ENCODE measurements around the gene JUND. TPM values are rescaled to one million over a fixed set of nuclear protein-coding genes. Genes with fewer than 3 reads are reported as not detected.

JUND gene
- total and polyA plus RNA-seq, 2 experiments from 2014 or later: 40.0 to 181 TPM

DNA sequence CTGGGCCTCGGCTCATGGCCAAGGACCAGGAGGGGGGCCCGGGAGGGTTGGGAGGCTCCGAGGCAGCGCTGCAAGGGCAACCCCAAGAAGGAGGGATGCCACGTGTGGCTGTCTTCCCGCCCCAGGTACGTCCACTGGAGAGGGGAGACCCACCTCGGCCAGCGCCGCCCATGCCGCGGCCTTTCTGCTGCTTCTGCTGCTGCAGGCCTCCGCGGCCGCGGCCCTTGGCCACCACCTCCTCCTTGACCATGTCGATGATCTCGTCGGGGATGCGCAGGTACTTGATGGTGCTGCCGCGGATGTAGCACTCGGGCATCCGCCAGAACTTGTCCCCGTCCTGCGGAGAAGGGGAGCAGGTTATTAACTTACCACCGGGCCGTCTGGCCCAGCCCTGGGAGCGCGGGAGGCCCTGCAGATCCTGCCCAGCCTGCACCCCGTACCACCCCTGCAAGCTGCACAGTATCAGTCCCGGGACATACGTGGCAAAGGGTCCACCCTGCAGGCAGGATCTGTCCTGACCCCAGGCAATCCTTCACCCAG is 28.2 kb upstream of the JUND start (continued):
- TF ChIP-seq, protein P1, sequence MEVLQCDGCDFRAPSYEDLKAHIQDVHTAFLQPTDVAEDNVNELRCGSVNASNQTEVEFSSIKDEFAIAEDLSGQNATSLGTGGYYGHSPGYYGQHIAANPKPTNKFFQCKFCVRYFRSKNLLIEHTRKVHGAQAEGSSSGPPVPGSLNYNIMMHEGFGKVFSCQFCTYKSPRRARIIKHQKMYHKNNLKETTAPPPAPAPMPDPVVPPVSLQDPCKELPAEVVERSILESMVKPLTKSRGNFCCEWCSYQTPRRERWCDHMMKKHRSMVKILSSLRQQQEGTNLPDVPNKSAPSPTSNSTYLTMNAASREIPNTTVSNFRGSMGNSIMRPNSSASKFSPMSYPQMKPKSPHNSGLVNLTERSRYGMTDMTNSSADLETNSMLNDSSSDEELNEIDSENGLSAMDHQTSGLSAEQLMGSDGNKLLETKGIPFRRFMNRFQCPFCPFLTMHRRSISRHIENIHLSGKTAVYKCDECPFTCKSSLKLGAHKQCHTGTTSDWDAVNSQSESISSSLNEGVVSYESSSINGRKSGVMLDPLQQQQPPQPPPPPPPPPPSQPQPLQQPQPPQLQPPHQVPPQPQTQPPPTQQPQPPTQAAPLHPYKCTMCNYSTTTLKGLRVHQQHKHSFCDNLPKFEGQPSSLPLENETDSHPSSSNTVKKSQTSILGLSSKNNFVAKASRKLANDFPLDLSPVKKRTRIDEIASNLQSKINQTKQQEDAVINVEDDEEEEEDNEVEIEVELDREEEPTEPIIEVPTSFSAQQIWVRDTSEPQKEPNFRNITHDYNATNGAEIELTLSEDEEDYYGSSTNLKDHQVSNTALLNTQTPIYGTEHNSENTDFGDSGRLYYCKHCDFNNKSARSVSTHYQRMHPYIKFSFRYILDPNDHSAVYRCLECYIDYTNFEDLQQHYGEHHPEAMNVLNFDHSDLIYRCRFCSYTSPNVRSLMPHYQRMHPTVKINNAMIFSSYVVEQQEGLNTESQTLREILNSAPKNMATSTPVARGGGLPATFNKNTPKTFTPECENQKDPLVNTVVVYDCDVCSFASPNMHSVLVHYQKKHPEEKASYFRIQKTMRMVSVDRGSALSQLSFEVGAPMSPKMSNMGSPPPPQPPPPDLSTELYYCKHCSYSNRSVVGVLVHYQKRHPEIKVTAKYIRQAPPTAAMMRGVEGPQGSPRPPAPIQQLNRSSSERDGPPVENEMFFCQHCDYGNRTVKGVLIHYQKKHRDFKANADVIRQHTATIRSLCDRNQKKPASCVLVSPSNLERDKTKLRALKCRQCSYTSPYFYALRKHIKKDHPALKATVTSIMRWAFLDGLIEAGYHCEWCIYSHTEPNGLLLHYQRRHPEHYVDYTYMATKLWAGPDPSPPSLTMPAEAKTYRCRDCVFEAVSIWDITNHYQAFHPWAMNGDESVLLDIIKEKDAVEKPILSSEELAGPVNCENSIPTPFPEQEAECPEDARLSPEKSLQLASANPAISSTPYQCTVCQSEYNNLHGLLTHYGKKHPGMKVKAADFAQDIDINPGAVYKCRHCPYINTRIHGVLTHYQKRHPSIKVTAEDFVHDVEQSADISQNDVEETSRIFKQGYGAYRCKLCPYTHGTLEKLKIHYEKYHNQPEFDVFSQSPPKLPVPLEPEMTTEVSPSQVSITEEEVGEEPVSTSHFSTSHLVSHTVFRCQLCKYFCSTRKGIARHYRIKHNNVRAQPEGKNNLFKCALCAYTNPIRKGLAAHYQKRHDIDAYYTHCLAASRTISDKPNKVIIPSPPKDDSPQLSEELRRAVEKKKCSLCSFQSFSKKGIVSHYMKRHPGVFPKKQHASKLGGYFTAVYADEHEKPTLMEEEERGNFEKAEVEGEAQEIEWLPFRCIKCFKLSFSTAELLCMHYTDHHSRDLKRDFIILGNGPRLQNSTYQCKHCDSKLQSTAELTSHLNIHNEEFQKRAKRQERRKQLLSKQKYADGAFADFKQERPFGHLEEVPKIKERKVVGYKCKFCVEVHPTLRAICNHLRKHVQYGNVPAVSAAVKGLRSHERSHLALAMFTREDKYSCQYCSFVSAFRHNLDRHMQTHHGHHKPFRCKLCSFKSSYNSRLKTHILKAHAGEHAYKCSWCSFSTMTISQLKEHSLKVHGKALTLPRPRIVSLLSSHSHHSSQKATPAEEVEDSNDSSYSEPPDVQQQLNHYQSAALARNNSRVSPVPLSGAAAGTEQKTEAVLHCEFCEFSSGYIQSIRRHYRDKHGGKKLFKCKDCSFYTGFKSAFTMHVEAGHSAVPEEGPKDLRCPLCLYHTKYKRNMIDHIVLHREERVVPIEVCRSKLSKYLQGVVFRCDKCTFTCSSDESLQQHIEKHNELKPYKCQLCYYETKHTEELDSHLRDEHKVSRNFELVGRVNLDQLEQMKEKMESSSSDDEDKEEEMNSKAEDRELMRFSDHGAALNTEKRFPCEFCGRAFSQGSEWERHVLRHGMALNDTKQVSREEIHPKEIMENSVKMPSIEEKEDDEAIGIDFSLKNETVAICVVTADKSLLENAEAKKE (CRISPR knock-in tag; IDR thresholded peaks at IDR 0.05): no peak

DNA sequence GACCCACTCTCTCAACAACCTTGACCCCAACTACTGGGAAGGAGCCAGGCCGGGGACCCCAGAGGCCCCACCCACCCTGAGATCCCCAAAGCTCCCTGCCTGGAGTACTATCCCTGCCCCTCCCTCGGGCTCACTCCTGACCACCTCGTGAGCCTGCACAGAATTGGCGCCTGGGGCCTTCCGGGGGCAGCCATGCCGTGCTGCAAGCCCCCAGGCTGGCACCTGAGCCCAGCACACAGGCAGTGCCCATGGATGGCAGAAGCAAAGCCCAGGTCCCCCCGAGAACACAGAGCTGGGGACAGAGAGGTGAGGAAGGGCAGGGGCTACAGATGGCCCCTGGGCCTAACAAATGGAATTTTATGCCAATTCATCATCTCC is 27.5 kb upstream of the JUND start:
- Histone ChIP-seq H3K4me1 (ENCODE audit: insufficient read depth) (peaks cover 22% of the 10 kb centered on the region), H3K79me2 (replicated peaks; ENCODE audit: insufficient read depth) (0 out of 2 replicates have a peak, but pooled peaks cover 8% of the 10 kb centered on the region), H3K4me2 (no peak overlapping the region), H4K20me1 (replicated peaks; ENCODE audit: insufficient read depth) (peaks cover 4% of the 10 kb centered on the region), H3F3A (replicated peaks; ENCODE audit: low read depth) (peaks cover 30% of the 10 kb centered on the region), H3K4me3 (no peak overlapping the region), H3K36me3 (ENCODE audit: insufficient read depth) (peaks cover 17% of the 10 kb centered on the region; the same call in 1 of the 2 replicates), H3K27ac (ENCODE audit: low read depth) (no peak overlapping the region), H3K9me2 (ENCODE audit: insufficient read depth) (no peaks in the 10 kb centered on the region), H2AFZ (no peak overlapping the region), H3K27me3 (ENCODE audit: insufficient read depth) (no peaks in the 10 kb centered on the region)
- ATAC-seq (no peak), DNase-seq (ENCODE audit: low spot score) (no peak)
- Mint-ChIP-seq H3K36me3 (ENCODE audit: low read depth) (peaks cover 47% of the 10 kb centered on the region), H3K4me3 (no peak overlapping the region), H3K27me3 (ENCODE audit: insufficient read depth, low read depth, poor library complexity) (peaks cover 15% of the 10 kb centered on the region), H3K27ac (no peak overlapping the region), H3K9me3 (no peaks in the 10 kb centered on the region), H3K4me1 (peaks cover 26% of the 10 kb centered on the region)
- no peak for TF ChIP-seq NANOG (IDR thresholded peaks at IDR 0.05; ENCODE audit: borderline replicate concordance)
- no peak for TF ChIP-seq ZNF114 (CRISPR knock-in tag; IDR thresholded peaks at IDR 0.05)
- no peak for TF ChIP-seq CREB1 (CRISPR knock-in tag; IDR thresholded peaks at IDR 0.05; ENCODE audit: low read depth)
